ENCODE data around the gene SLC7A14. TPM values are rescaled to one million over a fixed set of nuclear protein-coding genes. Genes with fewer than 3 reads are reported as not detected.
A peak's percentile ranks its signal among the peaks of the same experiment; 100 is the strongest.

The SLC7A14 gene
- total RNA-seq, 2 donors from 2014 or later: not detected

DNA sequence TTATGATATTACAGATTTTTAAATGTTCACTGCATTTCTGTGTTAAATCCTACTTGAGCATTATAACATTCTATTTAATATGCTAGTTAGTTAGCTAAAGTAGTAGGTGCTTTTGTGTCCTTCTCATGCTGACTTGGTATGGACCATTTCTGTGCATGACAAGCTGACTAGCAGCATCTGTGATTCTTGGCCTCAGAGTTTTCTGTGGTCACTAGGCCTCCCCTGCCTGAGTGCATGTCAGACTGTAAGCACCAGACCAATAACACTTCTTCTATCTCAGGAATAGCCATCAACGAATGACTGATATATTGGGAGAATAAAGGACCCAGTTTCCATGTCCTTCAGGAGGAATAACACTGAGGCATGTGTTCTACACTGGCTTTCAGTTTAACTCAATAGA lies 22.6 kb upstream of the SLC7A14 start:
- no peaks in the 10 kb centered on the region for H3K9me3 Mint-ChIP-seq
- peaks cover 36% of the 10 kb centered on the region for H3K27me3 Mint-ChIP-seq (ENCODE audit: low read depth)
- no peak overlapping the region for H3K4me3 Mint-ChIP-seq
- no peaks in the 10 kb centered on the region for H3K36me3 Mint-ChIP-seq (ENCODE audit: insufficient read depth in 2 of 2)
- no peak overlapping the region for H3K27ac Mint-ChIP-seq
- no peaks in the 10 kb centered on the region for H3K4me1 Mint-ChIP-seq (ENCODE audit: low read depth)
- no peak for ATAC-seq (replicated peaks in 1 of 2)
- no peak for DNase-seq

DNA sequence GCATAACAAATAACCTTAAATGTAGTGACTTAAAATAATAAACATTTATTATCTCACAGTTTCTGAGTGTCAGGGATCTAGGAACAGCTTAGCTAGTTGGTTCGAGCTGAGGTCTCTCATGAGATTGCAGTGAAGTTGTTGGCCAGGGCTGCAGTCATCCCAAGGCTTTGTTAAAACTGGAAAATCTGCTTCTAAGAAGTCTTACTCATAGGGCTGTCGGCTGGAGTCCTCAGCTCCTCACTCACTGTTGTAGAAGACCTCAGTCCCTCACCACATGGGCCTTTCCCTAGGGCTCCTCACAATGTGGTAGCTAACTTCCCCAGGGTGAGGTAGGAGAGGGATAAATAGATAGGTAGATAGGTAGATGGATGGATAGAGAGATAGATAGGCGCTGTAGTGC lies 20.8 kb upstream of the SLC7A14 start:
- ATAC-seq (replicated peaks in 1 of 2): no peak
- Mint-ChIP-seq H3K27me3 (ENCODE audit: low read depth) (peaks cover 34% of the 10 kb centered on the region), H3K4me3 (no peak overlapping the region), H3K27ac (no peak overlapping the region), H3K4me1 (ENCODE audit: low read depth) (no peaks in the 10 kb centered on the region), H3K36me3 (ENCODE audit: insufficient read depth in 2 of 2) (no peaks in the 10 kb centered on the region), H3K9me3 (no peaks in the 10 kb centered on the region)
- DNase-seq: no peak

DNA sequence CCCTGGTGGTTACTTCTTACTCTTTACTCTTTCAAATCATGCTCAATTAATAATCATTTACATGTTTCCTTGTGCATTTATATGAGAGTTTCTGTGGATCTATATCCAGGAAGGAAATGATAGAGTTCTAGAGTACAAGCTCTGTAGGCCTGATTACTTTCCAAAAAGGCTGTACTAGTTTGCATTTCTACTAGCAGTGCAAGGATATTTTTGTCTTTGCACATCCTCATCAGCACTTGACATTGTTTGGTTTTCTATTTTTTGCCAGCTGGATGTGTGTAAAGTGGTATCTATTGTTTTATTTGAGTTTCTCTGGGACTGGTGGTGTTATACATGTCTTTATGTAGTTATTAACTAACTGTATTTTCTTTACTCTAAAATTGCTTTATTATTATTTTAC lies 19.6 kb upstream of the SLC7A14 start:
- DNase-seq (no peak), ATAC-seq (replicated peaks in 1 of 2) (no peak)
- no peaks in the 10 kb centered on the region for H3K4me1 Mint-ChIP-seq (ENCODE audit: low read depth)
- H3K36me3 Mint-ChIP-seq (ENCODE audit: insufficient read depth in 2 of 2): no peaks in the 10 kb centered on the region
- H3K9me3 Mint-ChIP-seq: no peaks in the 10 kb centered on the region
- no peak overlapping the region for H3K4me3 Mint-ChIP-seq
- H3K27me3 Mint-ChIP-seq (ENCODE audit: low read depth): peaks cover 34% of the 10 kb centered on the region
- no peak overlapping the region for H3K27ac Mint-ChIP-seq

DNA sequence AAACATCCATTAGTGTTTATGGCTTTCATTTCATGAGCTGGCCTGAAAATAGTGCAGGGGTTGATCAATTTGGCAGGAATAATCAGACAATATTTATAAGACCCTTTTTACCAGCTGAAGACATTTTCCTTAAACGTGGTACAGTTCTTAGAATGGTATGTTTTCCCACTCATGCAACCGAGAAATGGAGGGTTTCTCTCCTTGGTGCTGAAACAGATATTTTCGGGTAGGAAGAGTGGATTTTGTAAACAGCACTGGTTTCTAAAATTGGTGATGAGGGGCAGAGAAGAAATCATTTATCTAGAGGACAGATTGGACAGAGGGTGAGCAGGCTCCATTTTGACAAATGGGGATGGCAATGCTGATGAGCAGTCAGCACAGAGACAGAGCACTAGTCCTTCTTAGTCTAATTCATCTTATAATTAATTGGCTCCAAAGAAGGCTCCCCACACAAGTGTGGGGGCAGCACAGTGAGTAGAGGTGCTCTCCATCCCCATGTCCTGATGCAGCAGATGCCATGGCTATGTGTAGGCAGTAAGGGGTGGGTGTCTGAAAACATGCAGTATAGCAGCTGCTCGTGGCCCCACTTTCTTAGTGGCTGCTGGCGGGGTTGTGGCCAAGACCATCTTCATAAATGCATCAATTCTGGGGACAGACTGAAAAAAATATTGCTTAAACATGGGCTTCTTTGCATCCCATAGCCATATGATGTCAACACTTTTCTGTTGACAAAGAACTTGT lies 18.1 kb upstream of the SLC7A14 start:
- no peaks in the 10 kb centered on the region for H3K36me3 Mint-ChIP-seq (ENCODE audit: insufficient read depth in 2 of 2)
- no peaks in the 10 kb centered on the region for H3K4me1 Mint-ChIP-seq (ENCODE audit: low read depth)
- H3K27ac Mint-ChIP-seq: no peak overlapping the region
- ATAC-seq (replicated peaks in 1 of 2) (no peak), DNase-seq (no peak)
- H3K4me3 Mint-ChIP-seq: no peak overlapping the region
- no peaks in the 10 kb centered on the region for H3K9me3 Mint-ChIP-seq
- peaks cover 38% of the 10 kb centered on the region for H3K27me3 Mint-ChIP-seq (ENCODE audit: low read depth)

DNA sequence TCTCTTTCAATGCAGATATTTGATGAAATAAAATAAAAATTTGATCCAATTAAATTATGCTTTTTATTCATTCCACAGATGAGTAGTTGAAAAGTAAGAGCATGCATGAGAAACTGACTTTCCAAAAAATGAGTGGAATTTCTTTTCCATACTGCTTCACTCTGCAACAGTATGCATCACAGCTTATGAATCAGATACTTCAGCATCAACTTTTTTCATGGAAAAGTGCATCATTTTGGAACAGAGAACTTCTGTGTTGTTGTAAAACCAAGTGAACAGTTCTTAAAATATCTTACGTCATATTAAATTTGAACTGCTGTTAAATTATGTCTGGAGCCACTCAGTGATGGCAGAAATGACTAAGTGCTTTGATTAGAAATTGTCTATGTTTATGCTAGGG lies 16.7 kb upstream of the SLC7A14 start:
- H3K27ac Mint-ChIP-seq: no peak overlapping the region
- H3K36me3 Mint-ChIP-seq (ENCODE audit: insufficient read depth in 2 of 2): no peaks in the 10 kb centered on the region
- no peak for DNase-seq
- no peaks in the 10 kb centered on the region for H3K9me3 Mint-ChIP-seq
- peaks cover 38% of the 10 kb centered on the region for H3K27me3 Mint-ChIP-seq (ENCODE audit: low read depth)
- H3K4me3 Mint-ChIP-seq: no peak overlapping the region
- ATAC-seq (replicated peaks in 1 of 2): no peak
- no peaks in the 10 kb centered on the region for H3K4me1 Mint-ChIP-seq (ENCODE audit: low read depth)

DNA sequence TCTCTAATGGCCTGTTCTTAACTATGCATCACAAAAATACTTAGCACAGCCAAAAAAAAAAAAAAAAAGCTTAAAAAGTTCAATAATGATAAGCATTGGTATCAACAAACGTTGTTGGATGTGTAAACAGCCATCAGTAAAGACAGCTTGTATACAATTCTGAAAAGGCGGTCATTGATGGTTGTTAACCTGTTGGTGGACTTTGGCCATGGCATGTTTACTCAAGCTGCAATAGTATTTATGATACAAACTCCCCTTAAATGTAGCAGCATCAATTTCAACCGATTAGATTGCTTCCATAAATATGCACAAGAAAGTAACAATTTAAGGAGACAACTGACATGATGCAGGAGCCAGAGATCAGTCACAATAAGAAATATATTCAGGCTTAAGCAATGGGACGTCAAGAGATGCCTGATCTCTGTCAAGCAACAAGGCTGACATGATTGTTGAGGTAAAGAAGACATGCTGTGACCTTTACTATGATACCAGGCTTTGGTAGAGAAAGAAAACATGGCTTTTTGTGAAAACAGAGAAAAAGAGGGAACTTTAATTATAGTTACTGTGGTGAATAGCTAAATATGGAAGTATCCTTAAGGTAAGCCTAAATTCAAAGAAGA lies 14.2 kb upstream of the SLC7A14 start:
- no peak for ATAC-seq (replicated peaks in 1 of 2)

DNA sequence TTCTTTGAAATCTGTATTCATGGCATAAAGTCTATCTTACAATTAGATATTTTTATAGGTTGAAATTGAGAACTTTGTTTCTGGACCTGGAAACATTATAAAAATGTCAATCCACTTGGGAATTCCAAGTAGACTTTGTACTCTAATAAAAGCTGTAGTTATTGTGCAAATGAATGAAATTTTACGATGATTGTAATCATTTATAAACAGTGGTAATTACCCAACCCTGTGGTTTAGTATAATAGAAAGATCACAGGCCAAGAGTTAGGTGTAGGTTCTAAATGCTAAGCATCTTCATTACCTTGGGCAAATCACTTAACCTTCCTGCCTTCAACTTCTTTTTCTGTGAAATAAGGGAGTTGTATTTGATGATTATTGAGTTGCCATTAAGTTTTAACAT lies 13.2 kb upstream of the SLC7A14 start:
- Mint-ChIP-seq H3K27ac (no peak overlapping the region), H3K9me3 (no peaks in the 10 kb centered on the region)
- DNase-seq: no peak

More for the DNA sequence above, 14.2 kb upstream of the SLC7A14 start:
- Mint-ChIP-seq H3K9me3 (no peaks in the 10 kb centered on the region), H3K4me1 (ENCODE audit: low read depth) (no peaks in the 10 kb centered on the region), H3K36me3 (ENCODE audit: insufficient read depth in 2 of 2) (no peaks in the 10 kb centered on the region), H3K27ac (no peak overlapping the region), H3K27me3 (ENCODE audit: low read depth) (peaks cover 50% of the 10 kb centered on the region), H3K4me3 (no peak overlapping the region)
- DNase-seq: no peak

DNA sequence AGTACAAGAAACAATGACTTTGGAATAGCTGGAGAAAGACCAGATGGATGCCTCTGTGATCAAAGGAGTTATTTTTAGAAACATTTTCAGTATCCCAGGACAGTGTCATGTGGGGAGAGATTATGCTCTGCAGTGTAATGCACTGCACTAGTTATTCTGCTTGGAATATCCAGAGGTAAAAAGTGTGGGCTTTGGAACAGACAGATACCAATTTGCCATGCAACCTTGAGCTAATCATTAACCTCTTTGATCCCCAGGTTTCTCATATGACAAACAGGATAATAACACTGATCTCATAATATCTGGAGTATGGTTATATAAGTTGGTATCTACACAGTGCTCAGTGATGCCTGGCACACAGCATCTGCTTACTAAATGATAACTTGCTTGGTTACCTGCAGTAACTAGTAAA lies 12.2 kb upstream of the SLC7A14 start:
- Mint-ChIP-seq H3K4me1 (ENCODE audit: low read depth) (no peaks in the 10 kb centered on the region), H3K27me3 (ENCODE audit: low read depth) (peaks cover 50% of the 10 kb centered on the region), H3K4me3 (no peak overlapping the region), H3K36me3 (ENCODE audit: insufficient read depth in 2 of 2) (no peaks in the 10 kb centered on the region), H3K27ac (no peak overlapping the region), H3K9me3 (no peaks in the 10 kb centered on the region)
- ATAC-seq (replicated peaks in 1 of 2): no peak
- DNase-seq: no peak

More for the DNA sequence above, 13.2 kb upstream of the SLC7A14 start:
- no peaks in the 10 kb centered on the region for H3K36me3 Mint-ChIP-seq (ENCODE audit: insufficient read depth in 2 of 2)
- ATAC-seq (replicated peaks in 1 of 2): no peak
- H3K4me3 Mint-ChIP-seq: no peak overlapping the region
- H3K4me1 Mint-ChIP-seq (ENCODE audit: low read depth): no peaks in the 10 kb centered on the region
- peaks cover 53% of the 10 kb centered on the region for H3K27me3 Mint-ChIP-seq (ENCODE audit: low read depth)

DNA sequence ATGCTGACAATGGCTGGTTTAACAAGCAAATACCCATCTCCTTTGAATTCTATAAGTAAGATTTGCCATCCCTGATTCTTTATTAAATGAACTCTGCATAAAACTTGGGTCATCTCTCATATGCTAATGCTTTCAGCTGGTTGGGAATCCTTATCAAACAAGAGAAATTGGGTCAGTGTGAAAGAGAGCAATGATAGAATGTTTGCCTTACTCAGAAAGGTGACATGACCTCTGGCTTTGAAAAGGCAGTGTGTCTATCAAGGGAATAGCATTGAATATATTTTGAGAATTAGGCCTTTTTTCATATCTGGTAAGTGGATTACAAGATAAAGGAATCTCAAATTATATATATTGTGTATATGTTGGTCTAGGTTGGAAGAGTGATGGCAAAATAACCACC lies 8.7 kb upstream of the SLC7A14 start:
- H3K36me3 Mint-ChIP-seq (ENCODE audit: insufficient read depth in 2 of 2): no peaks in the 10 kb centered on the region

DNA sequence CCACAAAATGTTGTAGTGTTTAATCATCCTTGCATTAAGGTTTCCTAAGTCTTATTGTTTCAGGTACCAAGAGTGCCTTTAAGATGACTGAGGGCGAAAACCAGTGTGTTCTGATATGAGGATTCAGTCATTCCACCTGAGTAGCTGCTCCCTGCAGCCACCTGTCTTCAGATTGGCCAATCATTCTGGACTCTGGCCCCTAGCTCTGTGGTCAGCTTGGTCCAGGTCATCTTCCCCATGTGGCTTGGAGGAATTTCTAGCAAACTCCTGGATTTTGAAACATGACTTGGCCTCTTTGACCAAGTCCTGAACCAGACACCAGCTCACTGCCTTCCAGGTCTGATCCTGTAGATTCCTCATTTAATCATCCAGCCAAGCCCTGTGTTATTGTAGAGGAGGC lies 7.8 kb upstream of the SLC7A14 start:
- Mint-ChIP-seq H3K27me3 (ENCODE audit: low read depth) (peaks cover 58% of the 10 kb centered on the region), H3K4me3 (no peak overlapping the region), H3K9me3 (no peaks in the 10 kb centered on the region), H3K27ac (no peak overlapping the region), H3K4me1 (ENCODE audit: low read depth) (no peaks in the 10 kb centered on the region), H3K36me3 (ENCODE audit: insufficient read depth in 2 of 2) (no peaks in the 10 kb centered on the region)
- DNase-seq: no peak
- no peak for ATAC-seq (replicated peaks in 1 of 2)

More for the DNA sequence above, 8.7 kb upstream of the SLC7A14 start:
- Mint-ChIP-seq H3K9me3 (no peaks in the 10 kb centered on the region), H3K27me3 (ENCODE audit: low read depth) (peaks cover 49% of the 10 kb centered on the region), H3K27ac (no peak overlapping the region), H3K4me1 (ENCODE audit: low read depth) (no peaks in the 10 kb centered on the region), H3K4me3 (no peak overlapping the region)
- no peak for ATAC-seq (replicated peaks in 1 of 2)
- DNase-seq: no peak

DNA sequence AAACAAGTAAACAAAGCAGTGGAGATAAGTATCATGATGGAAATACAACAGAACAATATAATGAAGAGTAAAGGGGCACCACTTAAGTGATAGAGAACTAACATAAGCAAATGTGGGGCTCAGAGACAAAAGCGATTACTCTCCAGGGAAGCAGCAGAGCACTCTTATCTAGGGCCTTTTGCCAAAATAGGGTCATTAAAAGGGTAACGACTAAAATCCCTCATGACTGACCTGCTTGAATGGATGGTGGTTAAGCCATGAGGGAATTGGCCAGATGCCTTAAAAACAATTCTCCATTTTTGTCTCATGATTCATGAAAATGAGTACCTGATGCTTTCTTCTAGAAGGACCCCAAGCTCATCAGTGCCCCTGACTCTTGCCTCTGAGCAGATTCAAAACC lies 3.2 kb upstream of the SLC7A14 start:
- no peak for DNase-seq
- Mint-ChIP-seq H3K27me3 (ENCODE audit: low read depth) (peaks cover 71% of the 10 kb centered on the region), H3K27ac (no peak overlapping the region), H3K4me3 (no peak overlapping the region), H3K36me3 (ENCODE audit: insufficient read depth in 2 of 2) (peaks cover 7 to 8% of the 10 kb centered on the region in 2 donors), H3K4me1 (ENCODE audit: low read depth) (no peaks in the 10 kb centered on the region), H3K9me3 (peaks cover 0 to 7% of the 10 kb centered on the region in 2 donors)
- no peak for ATAC-seq (replicated peaks in 1 of 2)

DNA sequence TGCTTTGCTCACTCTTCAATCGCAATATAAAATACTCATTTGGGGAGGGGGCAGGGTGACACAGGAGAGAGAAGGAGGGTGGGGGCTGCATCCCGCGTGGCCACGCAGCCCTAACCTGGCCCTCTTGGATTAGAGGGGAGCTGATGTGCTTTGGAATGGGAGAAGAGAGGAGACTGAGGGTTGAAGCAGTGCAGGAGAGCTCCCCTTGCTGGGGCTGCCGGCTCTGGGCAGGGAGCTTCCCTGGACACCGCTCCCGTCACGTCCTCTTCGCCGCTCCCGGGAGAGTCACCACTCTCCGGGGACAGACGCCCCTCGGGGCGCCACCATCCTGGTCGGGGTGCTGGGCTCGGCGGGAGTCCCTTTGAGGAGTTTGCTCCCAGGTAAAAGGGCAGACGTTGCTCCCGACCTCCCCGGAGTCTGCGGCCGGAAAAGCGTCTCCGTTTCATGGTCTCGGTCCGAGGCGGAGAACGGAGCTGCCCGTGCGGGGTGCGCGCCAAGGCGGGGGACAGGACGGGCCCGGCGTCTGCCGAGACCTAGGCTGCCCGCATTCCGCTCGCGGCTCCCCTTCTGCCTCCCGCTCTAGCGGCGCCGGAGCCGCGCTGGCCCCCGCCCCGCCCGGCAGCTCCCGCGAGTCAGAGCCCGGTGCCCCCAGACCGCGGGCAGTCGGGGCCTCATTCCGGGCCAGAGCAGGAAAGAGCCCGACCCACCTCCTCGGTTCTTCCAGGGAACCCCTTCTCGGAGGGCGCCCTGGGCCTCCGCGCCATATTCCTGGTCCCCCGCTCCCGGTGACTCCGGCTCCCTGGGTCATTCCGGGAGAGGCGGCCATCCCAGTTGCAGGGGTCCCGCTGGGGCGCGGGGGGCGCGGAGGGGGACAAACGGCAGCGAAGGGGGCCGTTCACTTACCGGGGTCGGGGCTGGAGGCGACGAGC lies 603 bp downstream of the SLC7A14 start:
- Mint-ChIP-seq H3K4me1 (ENCODE audit: low read depth) (no peaks in the 10 kb centered on the region), H3K9me3 (peaks cover 3 to 11% of the 10 kb centered on the region in 2 donors), H3K27me3 (ENCODE audit: low read depth) (peaks cover 71% of the 10 kb centered on the region), H3K4me3 (no peak overlapping the region), H3K27ac (no peak overlapping the region), H3K36me3 (ENCODE audit: insufficient read depth in 2 of 2) (peaks cover 9 to 10% of the 10 kb centered on the region in 2 donors)
- ATAC-seq (replicated peaks in 1 of 2) (no peak), DNase-seq (no peak)

DNA sequence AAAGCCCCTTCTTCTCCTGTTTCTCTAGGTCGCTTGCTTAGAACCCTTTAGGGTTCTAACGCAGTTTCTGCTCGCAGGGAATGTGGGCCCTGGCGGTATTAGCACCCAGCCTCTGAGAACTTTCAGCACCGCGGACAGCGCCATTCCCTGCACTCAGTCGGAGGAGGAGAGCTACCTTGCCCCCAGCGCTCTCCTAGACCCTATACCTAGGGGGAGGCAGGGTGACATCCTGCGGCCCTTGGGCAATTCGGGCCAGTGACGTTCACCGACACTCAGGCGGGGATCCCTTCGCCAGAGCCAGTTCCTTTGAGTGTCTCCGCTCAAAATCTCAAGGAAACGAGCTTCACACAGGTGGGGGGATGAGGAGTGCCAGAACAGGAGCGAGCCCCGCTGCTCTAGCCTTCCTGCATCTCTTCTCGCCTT lies 1.3 kb downstream of the SLC7A14 start:
- no peak overlapping the region for H3K27ac Mint-ChIP-seq
- no peak overlapping the region for H3K4me3 Mint-ChIP-seq
- peak; percentile 49 to 62 for DNase-seq
- no peaks in the 10 kb centered on the region for H3K4me1 Mint-ChIP-seq (ENCODE audit: low read depth)
- H3K27me3 Mint-ChIP-seq (ENCODE audit: low read depth): peaks cover 76% of the 10 kb centered on the region
- H3K36me3 Mint-ChIP-seq (ENCODE audit: insufficient read depth in 2 of 2): peaks cover 9 to 10% of the 10 kb centered on the region in 2 donors
- H3K9me3 Mint-ChIP-seq: peaks cover 3 to 11% of the 10 kb centered on the region in 2 donors
- peak; percentile 33 to 49 for ATAC-seq (replicated peaks in 1 of 2)

All from activated T-cell treated with anti-CD3 and anti-CD28 coated beads, Interleukin-2, amount 50 U/mL, for 72 hours (primary cell).